Brain microvascular endothelial cell (primary cell): Measurements from ENCODE around the gene CTXN3.

Source experiments
- DNase-seq: peaks from one replicate; pipeline ENCODE4 v3.0.0-alpha.2; 2020
- H3K27ac ChIP-seq: fragments of 250-450 bp; sonication (Bioruptor Pico); 2 replicates; pipeline ENCODE4 v1.5.1; 2020; ENCODE audit warnings: mild to moderate bottlenecking, moderate library complexity
- H3K27me3 ChIP-seq: fragments of 250-450 bp; sonication (Bioruptor Pico); replicated peaks from 2 replicates; pipeline ENCODE4 v1.5.1; 2020; ENCODE audit warnings: mild to moderate bottlenecking
- H3K36me3 ChIP-seq: fragments of 250-450 bp; sonication (Bioruptor Pico); replicated peaks from 2 replicates; pipeline ENCODE4 v1.5.1; 2020; ENCODE audit warnings: mild to moderate bottlenecking
- H3K4me3 ChIP-seq: 2 replicates; pipeline ENCODE4 v1.5.1; 2011; ENCODE audit warnings: low read depth, mild to moderate bottlenecking, control low read depth, low read length, moderate library complexity
- CTCF ChIP-seq: IDR thresholded peaks from 2 replicates; pipeline ENCODE4 v1.5.1; 2011; ENCODE audit warnings: low read depth, mild to moderate bottlenecking, moderate library complexity, low read length, control low read depth, inconsistent platforms; ENCODE audit errors: missing control alignments
- in situ Hi-C: cut with HindIII; loops from 2 replicates; pipeline ENCODE4 v1.10.0; 2017; ENCODE audit warnings: low sequenced_read_pairs, low pct_ligation_motif_present

CTXN3 gene

GRCh38 chr5:127702926-127703561 is 54.2 kb downstream of the CTXN3 start, which contains the start of gene CCDC192:
TSS of gene CCDC192 (plus strand) at chr5:127703391. CDS start at chr5:127703446, 55 bp downstream.
- Histone ChIP-seq H3K27ac (no peak within 1 kb of the TSS), H3K4me3 (no peak within 1 kb of the TSS), H3K36me3 (no peaks in the 10 kb centered on the region), H3K27me3 (no peaks in the 10 kb centered on the region)
- TF ChIP-seq CTCF: no peak
- in situ Hi-C loops: no loop called here
- DNase-seq: peak; percentile 4

GRCh38 chr5:127705120-127705892 is 56.4 kb downstream of the CTXN3 start:
- peak; percentile 83 for DNase-seq
- Histone ChIP-seq H3K27me3 (no peaks in the 10 kb centered on the region), H3K36me3 (no peaks in the 10 kb centered on the region), H3K27ac (no peak overlapping the region), H3K4me3 (no peak overlapping the region)
- no peak for TF ChIP-seq CTCF
- in situ Hi-C loops: no loop called here

GRCh38 chr5:127706691-127707090 is 57.8 kb downstream of the CTXN3 start:
- in situ Hi-C loops: no loop called here
- H3K4me3 ChIP-seq: no peak overlapping the region
- no peak for TF ChIP-seq CTCF
- H3K36me3 ChIP-seq: no peaks in the 10 kb centered on the region
- no peak for DNase-seq
- no peak overlapping the region for H3K27ac ChIP-seq
- H3K27me3 ChIP-seq: no peaks in the 10 kb centered on the region

GRCh38 chr5:127707209-127707608 is 58.3 kb downstream of the CTXN3 start:
- H3K4me3 ChIP-seq: no peak overlapping the region
- H3K36me3 ChIP-seq: no peaks in the 10 kb centered on the region
- DNase-seq: no peak
- H3K27me3 ChIP-seq: no peaks in the 10 kb centered on the region
- no peak for TF ChIP-seq CTCF
- in situ Hi-C loops: no loop called here
- no peak overlapping the region for H3K27ac ChIP-seq
